ENCODE data around the gene POLRMT. TPM values are rescaled to one million over a fixed set of nuclear protein-coding genes. Genes with fewer than 3 reads are reported as not detected.
"Not testable (repeated sequence)": the region's sequence is repeated elsewhere in the genome, so short reads cannot be mapped to it uniquely, and the experiment has no call there.

POLRMT gene
- total RNA-seq, 4 donors from 2014 or later: 17.3 to 33.8 (median 30.1) TPM

- no peak for DNase-seq (ENCODE audit: low spot score)
- TF ChIP-seq CTCF (IDR thresholded peaks at IDR 0.05): no peak
- ATAC-seq (ENCODE audit: low FRiP score): no peak
Measured at GRCh38 chr19:670609-671075, 37.3 kb upstream of the POLRMT start.

GRCh38 chr19:668675-669434 lies 35.5 kb upstream of the POLRMT start:
- ATAC-seq (ENCODE audit: low FRiP score); DNase-seq (ENCODE audit: low spot score): not testable (repeated sequence)

- not testable (repeated sequence) for DNase-seq (ENCODE audit: low spot score); ATAC-seq (ENCODE audit: low FRiP score)
Measured at GRCh38 chr19:666985-667573, 33.7 kb upstream of the POLRMT start.

GRCh38 chr19:664913-665443 lies 31.6 kb upstream of the POLRMT start:
- ATAC-seq (ENCODE audit: low FRiP score): peak; percentile 45
- TF ChIP-seq CTCF (IDR thresholded peaks at IDR 0.05): peak in 2 of 3 donors; percentile 45 to 94
- peak; percentile 83 for DNase-seq (ENCODE audit: low spot score)

- DNase-seq (ENCODE audit: low spot score): no peak
- no peak for ATAC-seq (ENCODE audit: low FRiP score)
- TF ChIP-seq CTCF (IDR thresholded peaks at IDR 0.05): no peak
Measured at GRCh38 chr19:663682-664117, 30.4 kb upstream of the POLRMT start.

- TF ChIP-seq CTCF (IDR thresholded peaks at IDR 0.05): no peak
- ATAC-seq (ENCODE audit: low FRiP score) (peak; percentile 73), DNase-seq (ENCODE audit: low spot score) (peak; percentile 82)
Measured at GRCh38 chr19:662962-663681, 29.8 kb upstream of the POLRMT start, which contains the start of gene RNF126. RNF126 (minus strand) TSS chr19:663214; CDS start chr19:663121, 93 bp downstream.

GRCh38 chr19:662207-662961 lies 29.0 kb upstream of the POLRMT start:
- ATAC-seq (ENCODE audit: low FRiP score) (peak; percentile 10), DNase-seq (ENCODE audit: low spot score) (no peak)
- no peak for TF ChIP-seq CTCF (IDR thresholded peaks at IDR 0.05)

Data from omental fat pad (tissue), 4 donors.